ENCODE measurements around the gene YIPF2.

YIPF2 gene

DNA sequence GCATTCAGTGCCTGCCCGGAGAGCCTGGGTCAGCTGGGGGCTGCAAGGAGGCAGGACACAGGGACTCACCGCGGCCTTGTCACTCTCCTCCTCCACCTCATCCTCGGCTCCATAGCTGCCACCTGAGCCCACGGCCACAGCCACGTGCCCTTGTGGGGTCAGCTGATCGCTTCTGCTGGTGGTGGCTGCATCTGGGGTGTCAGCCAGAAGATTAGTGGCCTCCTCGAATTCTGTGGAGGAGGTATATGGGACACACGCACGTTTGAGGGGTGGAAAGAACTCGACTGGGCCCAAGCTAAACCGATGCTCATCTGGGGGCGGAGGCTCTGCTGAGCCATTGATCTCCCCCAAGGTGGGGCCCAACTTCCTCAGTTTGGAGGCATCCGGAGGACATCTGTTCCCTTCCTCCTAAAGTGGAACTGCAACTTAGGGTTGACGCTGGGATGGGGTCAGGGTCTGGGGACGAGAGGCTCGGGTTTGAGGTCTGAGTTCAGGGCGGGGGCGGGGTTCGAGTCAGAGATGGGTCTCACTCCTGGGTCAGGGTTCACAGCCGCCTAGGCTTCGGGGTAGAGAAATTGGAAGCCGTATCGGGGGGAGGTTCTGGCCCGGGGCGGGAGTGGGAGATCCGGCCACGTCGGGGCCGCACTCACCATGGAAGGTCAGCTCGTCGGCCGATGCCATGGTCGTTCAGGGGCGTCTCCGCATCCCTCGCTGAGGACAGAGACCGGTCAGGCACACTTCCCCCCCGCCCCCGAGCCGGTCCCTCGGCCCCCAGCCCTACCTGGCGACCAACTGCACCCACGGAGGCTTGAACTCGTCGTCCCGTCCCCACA lies 493 bp downstream of the YIPF2 start:
- peak overlapping the region; percentile 79 for H2AFZ ChIP-seq (ENCODE audit: low read length)
- H3F3A ChIP-seq (ENCODE audit: insufficient read depth, low read length): 0 out of 2 replicates have a peak, but pooled peaks cover 6% of the 10 kb centered on the region
- no peak for DNase-seq
- peaks cover 10% of the 10 kb centered on the region for H3K4me1 ChIP-seq (ENCODE audit: low read length)
- H3K27ac ChIP-seq (ENCODE audit: low read length): no peak overlapping the region
- H3K4me3 ChIP-seq (ENCODE audit: low read length): peak overlapping the region; percentile 97
- no peaks in the 10 kb centered on the region for H3K9me2 ChIP-seq (replicated peaks; ENCODE audit: insufficient read depth, low read length)
- peaks cover 53% of the 10 kb centered on the region for H3K79me2 ChIP-seq (ENCODE audit: low read length)
- H3K9me3 ChIP-seq (replicated peaks; ENCODE audit: insufficient read depth, low read length): no peaks in the 10 kb centered on the region
- H4K20me1 ChIP-seq (ENCODE audit: insufficient read depth, low read length): no peaks in the 10 kb centered on the region
- no peaks in the 10 kb centered on the region for H3K27me3 ChIP-seq (replicated peaks; ENCODE audit: insufficient read depth, low read length)
- H3K36me3 ChIP-seq (replicated peaks; ENCODE audit: insufficient read depth, low read length): no peaks in the 10 kb centered on the region
- TF ChIP-seq, protein P1, sequence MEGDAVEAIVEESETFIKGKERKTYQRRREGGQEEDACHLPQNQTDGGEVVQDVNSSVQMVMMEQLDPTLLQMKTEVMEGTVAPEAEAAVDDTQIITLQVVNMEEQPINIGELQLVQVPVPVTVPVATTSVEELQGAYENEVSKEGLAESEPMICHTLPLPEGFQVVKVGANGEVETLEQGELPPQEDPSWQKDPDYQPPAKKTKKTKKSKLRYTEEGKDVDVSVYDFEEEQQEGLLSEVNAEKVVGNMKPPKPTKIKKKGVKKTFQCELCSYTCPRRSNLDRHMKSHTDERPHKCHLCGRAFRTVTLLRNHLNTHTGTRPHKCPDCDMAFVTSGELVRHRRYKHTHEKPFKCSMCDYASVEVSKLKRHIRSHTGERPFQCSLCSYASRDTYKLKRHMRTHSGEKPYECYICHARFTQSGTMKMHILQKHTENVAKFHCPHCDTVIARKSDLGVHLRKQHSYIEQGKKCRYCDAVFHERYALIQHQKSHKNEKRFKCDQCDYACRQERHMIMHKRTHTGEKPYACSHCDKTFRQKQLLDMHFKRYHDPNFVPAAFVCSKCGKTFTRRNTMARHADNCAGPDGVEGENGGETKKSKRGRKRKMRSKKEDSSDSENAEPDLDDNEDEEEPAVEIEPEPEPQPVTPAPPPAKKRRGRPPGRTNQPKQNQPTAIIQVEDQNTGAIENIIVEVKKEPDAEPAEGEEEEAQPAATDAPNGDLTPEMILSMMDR (IDR thresholded peaks at IDR 0.05; ENCODE audit: low read length): no peak
- no peak for TF ChIP-seq EZH2 (optimal IDR thresholded peaks at IDR 0.05; ENCODE audit: low read depth, low read length)
- no peak for TF ChIP-seq EZH2phosphoT487 (IDR thresholded peaks at IDR 0.05; ENCODE audit: low read length)
- peak overlapping the region; percentile 95 for H3K4me2 ChIP-seq (ENCODE audit: low read depth, low read length)
- peak overlapping the region; percentile 75 for H3K9ac ChIP-seq (ENCODE audit: low read length)

DNA sequence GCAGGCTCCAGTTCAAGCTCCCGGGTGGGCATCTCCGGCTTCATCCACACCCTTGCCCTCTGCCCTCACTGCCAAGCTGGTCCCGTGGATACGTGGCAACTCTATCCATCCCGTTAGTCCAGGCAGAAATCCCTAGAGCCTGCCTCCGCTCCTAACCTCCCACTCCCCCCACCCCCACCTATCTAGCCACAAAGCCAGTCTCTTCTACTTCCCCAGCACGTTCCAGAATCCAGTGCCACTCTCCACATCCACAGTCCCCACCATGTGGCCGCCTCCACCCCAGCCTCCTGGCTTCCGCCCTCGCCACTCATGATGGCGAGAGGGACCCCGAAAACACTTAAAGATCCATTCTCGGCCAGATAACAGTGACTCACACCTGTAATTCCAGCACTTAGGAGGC lies 3.8 kb downstream of the YIPF2 start:
- Histone ChIP-seq H3K4me1 (ENCODE audit: low read length) (peaks cover 7% of the 10 kb centered on the region; the same call in 1 of the 2 replicates), H4K20me1 (ENCODE audit: insufficient read depth, low read length) (no peaks in the 10 kb centered on the region), H3K4me2 (ENCODE audit: low read depth, low read length) (no peak overlapping the region), H3K9ac (ENCODE audit: low read length) (no peak overlapping the region), H3K4me3 (ENCODE audit: low read length) (no peak overlapping the region), H3K9me2 (replicated peaks; ENCODE audit: insufficient read depth, low read length) (no peaks in the 10 kb centered on the region), H3K79me2 (ENCODE audit: low read length) (peaks cover 24% of the 10 kb centered on the region), H3K9me3 (replicated peaks; ENCODE audit: insufficient read depth, low read length) (no peaks in the 10 kb centered on the region), H3F3A (ENCODE audit: insufficient read depth, low read length) (0 out of 2 replicates have a peak, but pooled peaks cover 2% of the 10 kb centered on the region), H3K27ac (ENCODE audit: low read length) (no peak overlapping the region), H3K36me3 (replicated peaks; ENCODE audit: insufficient read depth, low read length) (no peaks in the 10 kb centered on the region), H2AFZ (ENCODE audit: low read length) (no peak overlapping the region), H3K27me3 (replicated peaks; ENCODE audit: insufficient read depth, low read length) (no peaks in the 10 kb centered on the region)
- DNase-seq: no peak
- TF ChIP-seq EZH2phosphoT487 (IDR thresholded peaks at IDR 0.05; ENCODE audit: low read length): no peak
- TF ChIP-seq, protein P1 (IDR thresholded peaks at IDR 0.05; ENCODE audit: low read length): no peak
- no peak for TF ChIP-seq EZH2 (optimal IDR thresholded peaks at IDR 0.05; ENCODE audit: low read depth, low read length)

DNA sequence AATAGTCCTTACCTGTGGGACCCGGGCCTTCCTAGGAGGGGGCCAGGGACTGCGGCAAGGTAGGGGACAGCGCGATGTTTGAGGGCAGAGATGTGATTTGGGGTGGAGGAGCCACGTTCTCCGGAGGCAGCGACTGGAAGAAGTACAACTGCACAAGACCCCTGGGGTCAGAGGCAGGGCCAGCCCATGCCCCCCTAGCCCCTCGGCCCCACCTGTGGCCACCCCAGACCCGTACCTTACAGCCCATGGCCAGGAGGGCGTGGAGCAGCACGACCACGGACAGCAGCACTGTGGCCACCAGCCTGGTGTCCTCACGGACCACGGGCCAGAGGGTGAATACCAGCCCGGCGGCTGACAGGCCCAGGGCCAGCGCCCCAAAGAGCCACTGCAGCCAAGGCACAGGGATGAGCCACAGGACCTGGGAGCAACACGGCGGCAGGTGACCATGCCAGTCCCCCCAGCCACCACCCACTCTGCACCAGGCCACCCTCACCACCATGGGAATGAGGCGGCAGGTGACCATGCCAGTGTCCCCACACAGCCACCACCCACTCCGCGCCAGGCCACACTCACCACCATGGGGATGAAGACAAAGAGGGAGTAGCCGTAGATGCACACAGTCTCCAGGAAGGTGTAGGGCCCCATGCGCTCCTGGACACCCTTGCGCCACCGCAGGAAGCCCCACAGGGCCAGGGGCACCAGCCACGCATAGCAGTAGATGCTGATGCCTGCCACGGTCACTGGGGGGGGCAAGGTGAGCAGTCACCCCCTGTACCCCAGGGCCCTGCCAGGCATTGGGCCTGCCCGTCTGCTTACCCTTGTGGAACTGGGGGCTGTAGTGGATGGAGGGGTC lies 5.0 kb downstream of the YIPF2 start:
- H3K36me3 ChIP-seq (replicated peaks; ENCODE audit: insufficient read depth, low read length): no peaks in the 10 kb centered on the region

More for the DNA sequence above, 5.0 kb downstream of the YIPF2 start:
- H3K9me2 ChIP-seq (replicated peaks; ENCODE audit: insufficient read depth, low read length): no peaks in the 10 kb centered on the region
- no peaks in the 10 kb centered on the region for H3K27me3 ChIP-seq (replicated peaks; ENCODE audit: insufficient read depth, low read length)
- no peak overlapping the region for H3K4me3 ChIP-seq (ENCODE audit: low read length)
- no peak overlapping the region for H3K4me2 ChIP-seq (ENCODE audit: low read depth, low read length)
- peaks cover 14% of the 10 kb centered on the region for H3K79me2 ChIP-seq (ENCODE audit: low read length)
- no peak overlapping the region for H3K27ac ChIP-seq (ENCODE audit: low read length)
- H3F3A ChIP-seq (ENCODE audit: insufficient read depth, low read length): no peaks in the 10 kb centered on the region
- DNase-seq: no peak
- peaks cover 7% of the 10 kb centered on the region; the same call in 1 of the 2 replicates for H3K4me1 ChIP-seq (ENCODE audit: low read length)
- no peaks in the 10 kb centered on the region for H4K20me1 ChIP-seq (ENCODE audit: insufficient read depth, low read length)
- TF ChIP-seq, protein P1 (IDR thresholded peaks at IDR 0.05; ENCODE audit: low read length): no peak
- no peak for TF ChIP-seq EZH2phosphoT487 (IDR thresholded peaks at IDR 0.05; ENCODE audit: low read length)
- TF ChIP-seq EZH2 (optimal IDR thresholded peaks at IDR 0.05; ENCODE audit: low read depth, low read length): no peak
- H2AFZ ChIP-seq (ENCODE audit: low read length): no peak overlapping the region
- H3K9ac ChIP-seq (ENCODE audit: low read length): no peak overlapping the region
- no peaks in the 10 kb centered on the region for H3K9me3 ChIP-seq (replicated peaks; ENCODE audit: insufficient read depth, low read length)
